ENCODE data around the gene CYTL1. TPM values are rescaled to one million over a fixed set of nuclear protein-coding genes. Genes with fewer than 3 reads are reported as not detected.

Gene CYTL1
- total RNA-seq, 1 donor from 2014 or later: 9.4 TPM

DNA sequence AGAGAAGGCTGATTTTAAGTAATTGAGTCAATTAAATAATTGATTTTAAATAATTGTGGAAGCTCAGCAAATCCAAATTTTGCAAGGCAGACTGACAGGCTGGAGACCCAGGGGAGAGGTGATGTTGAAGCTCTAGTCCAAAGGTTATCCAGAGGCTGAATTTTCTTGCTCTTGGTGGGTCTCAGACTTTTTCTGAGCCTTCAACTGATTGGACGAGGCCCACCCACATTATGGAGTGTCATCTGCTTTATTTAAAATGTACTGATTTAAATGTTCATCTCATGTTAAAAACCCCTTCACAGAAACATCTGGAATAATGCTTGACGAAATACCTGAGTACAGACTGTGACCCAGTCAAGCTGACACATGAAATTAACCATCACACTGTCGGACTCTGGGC, 11.7 kb upstream of the CYTL1 start:
- no peak overlapping the region for H3K4me3 ChIP-seq (ENCODE audit: low read depth, low read length)
- H3K27me3 ChIP-seq (ENCODE audit: control insufficient read depth, insufficient read depth, low read length): no peaks in the 10 kb centered on the region
- TF ChIP-seq CTCF (IDR thresholded peaks at IDR 0.05; ENCODE audit: insufficient read depth, low read length, poor library complexity, severe bottlenecking): no peak
- no peaks in the 10 kb centered on the region for H3K36me3 ChIP-seq (ENCODE audit: control insufficient read depth, insufficient read depth, low read length)
- DNase-seq (ENCODE audit: low read depth): no peak

DNA sequence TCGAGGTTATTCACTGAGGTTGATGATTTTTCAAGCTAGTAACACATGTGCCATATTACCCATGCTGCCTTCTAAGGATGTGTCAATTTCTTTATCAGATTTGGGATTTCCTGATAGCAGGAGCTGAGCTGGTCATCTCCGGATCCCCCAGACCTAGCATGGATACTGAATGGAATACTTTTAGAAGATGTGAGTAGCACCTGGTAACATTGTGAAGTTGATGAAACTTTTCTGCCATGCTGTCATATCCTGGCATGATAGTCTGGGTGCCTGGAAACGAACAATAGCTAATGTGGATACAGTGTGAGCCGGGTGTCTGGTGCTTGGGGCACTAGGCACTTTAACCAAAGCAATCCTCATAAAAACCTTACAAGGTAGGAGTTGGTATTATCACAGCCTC, 11.0 kb upstream of the CYTL1 start:
- DNase-seq (ENCODE audit: low read depth): no peak
- Histone ChIP-seq H3K27me3 (ENCODE audit: control insufficient read depth, insufficient read depth, low read length) (no peaks in the 10 kb centered on the region), H3K36me3 (ENCODE audit: control insufficient read depth, insufficient read depth, low read length) (no peaks in the 10 kb centered on the region), H3K4me3 (ENCODE audit: low read depth, low read length) (no peak overlapping the region)
- no peak for TF ChIP-seq CTCF (IDR thresholded peaks at IDR 0.05; ENCODE audit: insufficient read depth, low read length, poor library complexity, severe bottlenecking)

- H3K27me3 ChIP-seq (ENCODE audit: control insufficient read depth, insufficient read depth, low read length): no peaks in the 10 kb centered on the region
- no peak overlapping the region for H3K4me3 ChIP-seq (ENCODE audit: low read depth, low read length)
- DNase-seq (ENCODE audit: low read depth): no peak
- no peaks in the 10 kb centered on the region for H3K36me3 ChIP-seq (ENCODE audit: control insufficient read depth, insufficient read depth, low read length)
- TF ChIP-seq CTCF (IDR thresholded peaks at IDR 0.05; ENCODE audit: insufficient read depth, low read length, poor library complexity, severe bottlenecking): no peak
These were observed 10.2 kb upstream of the CYTL1 start for GRCh38 chr4:5029447-5029846.

DNA sequence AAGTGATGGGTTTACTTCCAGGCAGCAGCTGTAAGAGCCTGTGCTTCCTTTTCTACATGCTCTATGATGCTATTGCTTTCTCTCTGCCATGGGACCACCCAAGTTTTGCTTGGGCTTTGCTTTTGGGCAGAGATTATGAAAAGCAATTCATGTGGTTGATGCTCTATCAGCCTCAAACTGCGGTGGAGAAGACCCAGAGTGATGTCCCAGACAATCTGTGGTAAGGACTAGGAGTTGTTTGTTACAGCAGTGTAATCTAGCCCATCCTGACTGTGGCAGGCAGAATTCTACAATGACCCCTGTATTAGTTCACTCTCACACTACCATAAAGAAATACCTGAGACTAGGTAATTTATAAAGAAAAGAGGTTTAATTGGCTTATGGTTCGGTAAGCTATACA, 9.2 kb upstream of the CYTL1 start:
- TF ChIP-seq CTCF (IDR thresholded peaks at IDR 0.05; ENCODE audit: insufficient read depth, low read length, poor library complexity, severe bottlenecking): no peak
- no peak overlapping the region for H3K4me3 ChIP-seq (ENCODE audit: low read depth, low read length)
- H3K36me3 ChIP-seq (ENCODE audit: control insufficient read depth, insufficient read depth, low read length): no peaks in the 10 kb centered on the region
- no peaks in the 10 kb centered on the region for H3K27me3 ChIP-seq (ENCODE audit: control insufficient read depth, insufficient read depth, low read length)
- DNase-seq (ENCODE audit: low read depth): no peak

DNA sequence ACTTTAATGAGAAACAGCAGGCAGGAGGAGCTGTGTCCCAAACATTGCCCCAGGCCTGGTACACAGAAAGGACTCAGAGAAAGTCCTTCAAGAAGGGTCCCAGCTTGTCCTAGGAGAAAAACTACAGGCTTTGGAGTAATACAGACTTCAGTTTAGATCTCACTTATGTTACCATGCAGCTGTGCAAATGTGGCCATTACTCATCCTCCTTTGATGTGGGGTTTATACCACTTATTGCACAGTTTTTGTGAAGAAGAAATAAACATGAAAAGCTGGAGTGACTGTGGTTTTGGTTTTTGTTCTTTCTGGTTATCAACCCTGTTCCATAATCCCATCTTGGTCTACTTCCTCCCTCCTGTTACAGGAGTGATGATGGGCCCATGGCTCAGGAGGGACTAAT, 8.1 kb upstream of the CYTL1 start:
- DNase-seq (ENCODE audit: low read depth): no peak
- no peak for TF ChIP-seq CTCF (IDR thresholded peaks at IDR 0.05; ENCODE audit: insufficient read depth, low read length, poor library complexity, severe bottlenecking)
- Histone ChIP-seq H3K27me3 (ENCODE audit: control insufficient read depth, insufficient read depth, low read length) (no peaks in the 10 kb centered on the region), H3K4me3 (ENCODE audit: low read depth, low read length) (no peak overlapping the region), H3K36me3 (ENCODE audit: control insufficient read depth, insufficient read depth, low read length) (no peaks in the 10 kb centered on the region)

DNA sequence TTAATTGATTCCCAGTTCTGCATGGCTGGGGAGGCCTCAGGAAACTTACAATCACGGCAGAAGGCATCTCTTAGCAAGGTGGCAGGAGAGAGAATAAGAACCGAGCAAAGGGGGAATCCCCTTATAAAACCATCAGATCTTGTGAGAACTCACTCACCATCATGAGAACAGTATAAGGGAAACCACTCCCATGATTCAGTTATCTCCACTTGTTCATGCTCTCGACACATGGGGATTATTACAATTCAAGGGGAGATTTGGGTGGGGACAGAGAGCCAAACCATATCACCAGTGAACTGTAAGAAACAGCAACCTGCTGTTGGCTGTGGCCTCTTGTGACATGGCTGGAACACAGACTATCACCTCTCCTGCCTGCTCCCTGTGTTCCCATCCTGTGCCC, 7.1 kb upstream of the CYTL1 start:
- Histone ChIP-seq H3K27me3 (ENCODE audit: control insufficient read depth, insufficient read depth, low read length) (no peaks in the 10 kb centered on the region), H3K4me3 (ENCODE audit: low read depth, low read length) (no peak overlapping the region), H3K36me3 (ENCODE audit: control insufficient read depth, insufficient read depth, low read length) (no peaks in the 10 kb centered on the region)
- DNase-seq (ENCODE audit: low read depth): no peak
- TF ChIP-seq CTCF (IDR thresholded peaks at IDR 0.05; ENCODE audit: insufficient read depth, low read length, poor library complexity, severe bottlenecking): no peak
